GM21447 (cell line): Measurements from ENCODE around the gene DOK7.

Experiments
- ATAC-seq: cut with Tn5 transposase; IDR thresholded peaks from one replicate; pipeline ENCODE4 v1.9.1; 2021; ENCODE audit not compliant: unreplicated experiment

The DOK7 gene

DNA sequence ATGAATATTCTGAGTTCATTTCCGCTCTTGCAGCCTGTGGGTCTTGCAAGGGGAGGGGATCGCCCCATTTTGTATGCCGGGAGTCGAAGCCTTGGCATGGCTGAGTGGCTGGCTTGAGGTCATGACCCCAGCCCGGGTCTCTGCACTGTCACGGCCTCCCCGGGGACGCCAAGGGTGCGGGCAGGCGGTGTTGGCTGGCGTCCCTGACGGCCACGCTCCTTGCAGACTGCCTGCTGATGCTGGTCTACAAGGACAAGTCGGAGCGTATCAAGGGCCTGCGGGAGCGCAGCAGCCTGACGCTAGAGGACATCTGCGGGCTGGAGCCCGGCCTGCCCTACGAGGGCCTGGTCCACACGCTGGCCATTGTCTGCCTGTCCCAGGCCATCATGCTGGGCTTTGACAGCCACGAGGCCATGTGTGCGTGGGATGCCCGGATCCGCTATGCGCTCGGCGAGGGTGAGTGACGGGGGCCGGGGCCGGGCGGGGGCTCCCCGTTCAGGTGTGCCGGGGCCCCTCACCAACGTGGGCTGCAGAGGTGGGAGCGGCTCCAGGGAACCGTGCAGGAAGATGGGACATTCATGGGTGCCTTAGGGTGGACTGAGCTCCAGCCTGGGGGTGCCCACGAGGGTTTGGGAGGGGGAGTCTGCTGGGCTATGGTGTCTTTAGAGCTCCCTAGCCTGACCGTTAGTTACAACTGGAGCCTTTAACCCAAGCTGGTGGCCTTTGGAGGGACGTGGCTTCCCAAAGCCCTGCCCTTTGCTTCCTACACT is 10.3 kb downstream of the DOK7 start:
- no peak for ATAC-seq

DNA sequence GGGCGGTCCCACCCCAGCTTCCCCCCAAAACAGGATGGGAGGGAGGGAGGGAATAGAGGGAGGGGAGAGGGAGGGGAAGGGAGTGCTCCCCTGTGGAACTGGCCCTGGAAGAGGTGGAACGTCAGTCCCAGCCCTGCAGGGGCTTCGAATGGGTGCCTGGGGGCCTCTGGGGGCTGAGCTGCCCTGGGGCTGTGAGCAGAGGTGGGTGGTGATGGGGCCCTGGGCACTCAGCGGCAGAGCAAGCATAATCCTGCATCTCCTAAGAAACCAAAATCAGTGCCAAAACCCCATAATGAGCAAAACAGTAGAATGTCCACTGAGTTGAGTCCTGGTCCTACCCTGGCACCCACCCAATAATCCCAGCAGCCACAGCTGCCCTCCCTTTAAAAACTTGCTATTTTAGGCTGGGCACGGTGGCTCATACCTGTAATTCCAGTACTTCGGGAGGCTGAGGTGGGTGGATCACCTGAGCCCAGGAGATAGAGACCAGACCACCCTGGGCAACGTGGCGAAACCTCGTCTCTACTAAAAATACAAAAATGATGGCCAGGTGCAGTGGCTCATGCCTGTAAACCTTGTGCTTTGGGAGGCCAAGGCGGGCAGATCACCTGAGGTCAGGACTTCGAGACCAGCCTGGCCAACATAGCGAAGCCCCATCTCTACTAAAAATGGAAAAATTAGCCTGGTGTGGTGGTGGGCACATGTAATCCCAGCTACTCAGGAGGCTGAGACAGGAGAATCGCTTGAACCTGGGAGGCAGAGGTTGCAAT is 11.1 kb downstream of the DOK7 start:
- ATAC-seq, result no peak

DNA sequence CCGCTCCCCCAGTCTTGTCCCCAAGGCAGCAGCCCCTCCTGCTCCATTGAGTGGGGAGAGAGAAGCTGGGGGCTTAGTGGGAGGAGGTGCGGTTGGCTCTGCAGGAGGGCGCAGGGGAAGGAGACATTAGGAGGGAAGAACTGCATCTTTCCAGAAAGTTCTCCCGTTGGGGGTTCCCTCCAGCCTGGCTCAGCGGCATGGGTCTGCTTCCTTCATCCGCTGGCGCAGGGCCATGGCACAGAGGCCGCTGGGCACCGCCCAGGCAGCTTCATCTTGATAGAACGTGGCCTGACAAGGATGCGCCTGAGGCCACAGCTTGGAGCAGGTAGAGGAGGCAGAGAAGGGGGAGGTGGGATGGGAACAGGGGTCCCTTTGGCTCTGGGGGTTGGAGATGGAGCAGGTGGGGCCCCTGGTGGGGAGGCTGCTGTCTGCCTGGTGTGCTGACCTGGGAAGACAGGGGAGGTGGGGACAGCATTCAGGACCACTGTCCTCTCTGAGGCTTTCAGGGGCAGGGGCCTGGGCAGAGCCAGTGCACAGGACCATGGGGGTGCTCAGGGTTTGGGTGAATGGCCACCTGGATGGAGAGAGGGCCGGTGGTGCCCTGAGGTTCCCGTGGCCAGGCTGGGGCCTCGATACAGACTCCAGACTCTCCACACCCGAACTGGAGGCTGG is 12.1 kb downstream of the DOK7 start:
- no peak for ATAC-seq

DNA sequence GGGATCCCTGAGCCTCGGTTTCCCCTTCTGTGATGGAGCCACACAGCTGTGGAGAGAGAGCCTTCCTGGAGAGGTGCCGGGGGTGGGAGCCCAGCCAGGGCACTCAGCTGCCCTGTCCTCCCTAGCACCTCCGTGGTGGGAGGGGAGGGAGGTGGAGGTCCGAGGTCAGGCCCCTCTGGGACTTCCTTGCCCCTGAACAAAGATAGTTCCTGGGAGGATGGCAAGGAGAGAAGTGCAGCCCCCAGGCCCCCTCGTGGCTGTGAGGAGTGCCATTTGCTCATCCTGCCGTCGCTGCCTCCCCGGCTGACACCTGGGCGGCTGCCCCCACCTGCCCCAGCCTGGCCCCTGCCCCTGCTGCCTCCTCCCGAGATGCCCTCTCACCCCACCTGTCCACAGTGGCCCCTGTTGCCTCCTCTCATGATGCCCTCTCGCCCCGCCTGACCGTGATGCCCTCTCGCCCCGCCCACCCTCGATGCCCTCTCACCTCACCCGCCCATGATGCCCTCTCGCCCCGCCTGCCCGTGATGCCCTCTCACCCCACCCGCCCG is 12.7 kb downstream of the DOK7 start:
- ATAC-seq, result no peak

DNA sequence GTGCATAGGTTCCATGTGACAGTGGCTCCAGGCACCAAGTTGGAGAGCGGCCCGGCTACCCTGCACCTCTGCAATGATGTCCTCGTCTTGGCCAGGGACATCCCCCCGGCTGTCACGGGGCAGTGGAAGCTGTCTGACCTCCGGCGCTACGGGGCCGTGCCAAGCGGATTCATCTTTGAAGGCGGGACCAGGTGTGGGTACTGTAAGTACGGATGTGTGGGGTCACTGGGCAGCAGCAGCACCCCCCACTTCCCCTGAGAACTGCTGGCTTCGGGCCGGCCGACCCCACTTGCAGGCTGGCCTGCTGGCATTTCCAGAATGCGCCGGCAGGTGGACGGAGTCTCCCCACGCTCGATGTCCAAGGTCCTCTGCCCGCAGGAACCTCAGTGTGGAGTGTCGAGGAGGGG is 13.2 kb downstream of the DOK7 start:
- no peak for ATAC-seq

DNA sequence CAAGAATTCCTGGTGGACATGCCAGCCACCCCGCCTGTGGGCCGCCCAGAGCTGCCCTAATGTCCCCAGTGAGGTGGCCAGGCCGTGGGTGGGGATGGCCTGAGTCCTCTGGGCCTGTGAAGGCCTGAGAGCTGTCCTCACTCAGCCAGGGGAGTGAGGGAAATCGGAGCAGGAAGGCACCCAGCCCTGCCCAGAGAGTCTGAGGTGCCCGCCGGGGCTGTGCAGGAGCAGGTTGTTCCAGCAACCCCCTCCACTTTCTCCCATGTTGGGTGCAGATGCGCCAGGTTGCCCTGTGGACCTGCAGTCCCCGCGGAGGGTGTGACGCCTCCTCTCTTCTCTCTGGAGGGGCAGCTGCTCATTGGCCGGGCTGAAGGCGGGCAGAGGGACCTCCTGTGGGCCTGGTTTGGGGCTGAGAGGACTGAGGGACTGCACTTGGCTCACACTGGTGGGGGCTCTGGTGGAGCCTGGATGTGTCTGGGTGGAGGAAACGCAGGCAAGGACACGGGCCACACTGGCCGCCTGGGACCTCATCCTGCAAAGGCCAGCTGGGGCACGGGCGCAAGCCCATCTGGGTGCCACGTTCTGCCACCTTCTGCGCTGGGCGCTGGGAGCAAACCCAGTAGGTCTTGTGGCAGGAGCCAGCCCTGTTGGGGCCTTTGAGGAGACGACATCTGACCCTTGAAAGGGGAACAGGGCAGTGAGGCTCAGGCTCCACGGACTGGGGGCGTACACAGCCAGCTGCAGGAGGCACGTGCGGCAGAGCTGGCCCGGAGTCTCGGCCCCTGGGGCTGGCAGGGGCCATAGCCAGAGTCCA is 14.0 kb downstream of the DOK7 start:
- no peak for ATAC-seq

DNA sequence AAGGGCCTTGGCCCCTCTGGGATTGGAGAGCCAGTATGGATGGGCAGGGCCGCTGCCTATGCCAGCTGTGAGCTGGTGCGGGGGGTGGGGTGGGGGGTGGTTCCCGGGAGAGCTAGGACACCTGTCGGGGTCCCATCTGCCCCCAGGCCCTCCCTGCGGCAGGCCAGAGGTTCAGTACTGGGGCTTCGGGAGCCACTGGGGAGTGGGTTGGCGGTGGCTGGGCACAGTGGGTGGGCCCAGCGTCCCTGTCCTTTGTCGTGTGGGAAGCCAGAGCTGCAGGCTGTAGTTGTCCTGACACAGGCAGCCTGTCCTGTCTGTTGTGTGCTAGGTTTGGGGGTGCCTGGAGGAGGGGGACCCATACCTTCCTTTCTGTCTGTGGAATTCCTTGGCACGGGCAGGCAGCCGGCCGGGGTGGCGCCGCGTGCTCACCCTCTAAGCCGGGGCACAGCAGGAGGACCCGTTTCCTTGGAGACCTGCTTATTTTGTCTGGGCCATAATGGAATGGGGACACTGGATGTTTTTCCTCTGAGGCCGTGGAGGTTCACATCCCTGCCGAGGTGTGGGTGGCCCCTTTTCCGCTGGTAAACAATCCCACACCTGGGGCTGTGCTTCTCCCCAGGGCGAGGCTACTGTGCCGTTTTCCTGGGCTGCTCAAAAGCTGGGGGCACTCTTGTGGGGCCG is 14.8 kb downstream of the DOK7 start:
- no peak for ATAC-seq

DNA sequence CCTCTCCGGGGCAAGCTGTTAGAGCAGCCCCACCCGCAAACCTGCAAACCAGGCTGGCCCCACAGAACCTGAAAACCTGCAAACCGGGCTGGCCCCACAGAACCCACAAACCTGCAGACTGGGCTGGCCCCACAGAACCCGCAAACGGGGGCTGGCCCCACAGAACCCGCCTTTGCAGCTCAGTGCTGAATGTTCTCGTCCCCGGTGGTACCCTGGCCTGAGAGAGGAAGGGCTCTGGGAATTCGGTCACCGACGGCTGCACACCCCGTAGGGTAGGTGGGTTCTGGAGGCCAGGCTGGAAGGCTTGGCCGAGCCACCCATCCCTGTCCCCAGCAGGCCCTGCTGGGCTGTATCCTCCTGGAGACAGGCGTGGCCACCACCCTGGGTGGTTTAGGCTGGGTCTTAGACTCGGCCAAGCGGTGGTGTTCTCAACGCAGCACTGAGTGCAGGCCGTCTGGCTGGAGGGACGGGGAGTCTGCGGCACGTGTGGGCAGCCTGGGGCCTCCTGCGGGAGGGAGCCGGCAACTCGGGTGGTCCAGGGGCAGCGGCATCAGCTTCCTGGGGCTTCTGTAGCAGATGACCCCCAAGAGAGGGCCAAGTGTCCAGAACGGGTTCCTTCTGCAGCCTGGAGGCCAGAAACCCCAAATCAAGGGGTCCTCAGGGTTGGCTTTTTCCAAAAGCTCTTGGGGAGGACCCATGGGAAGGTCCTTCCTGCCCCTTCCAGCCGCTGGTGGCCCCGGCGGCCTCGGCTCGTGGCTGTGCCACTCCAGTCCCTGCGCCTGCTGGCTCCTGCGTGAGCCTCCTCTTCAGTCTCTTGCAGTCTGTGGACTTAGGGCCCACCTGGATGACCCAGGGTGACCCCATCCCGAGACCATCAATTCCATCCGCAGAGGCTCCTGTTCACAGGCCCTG is 15.6 kb downstream of the DOK7 start:
- no peak for ATAC-seq

DNA sequence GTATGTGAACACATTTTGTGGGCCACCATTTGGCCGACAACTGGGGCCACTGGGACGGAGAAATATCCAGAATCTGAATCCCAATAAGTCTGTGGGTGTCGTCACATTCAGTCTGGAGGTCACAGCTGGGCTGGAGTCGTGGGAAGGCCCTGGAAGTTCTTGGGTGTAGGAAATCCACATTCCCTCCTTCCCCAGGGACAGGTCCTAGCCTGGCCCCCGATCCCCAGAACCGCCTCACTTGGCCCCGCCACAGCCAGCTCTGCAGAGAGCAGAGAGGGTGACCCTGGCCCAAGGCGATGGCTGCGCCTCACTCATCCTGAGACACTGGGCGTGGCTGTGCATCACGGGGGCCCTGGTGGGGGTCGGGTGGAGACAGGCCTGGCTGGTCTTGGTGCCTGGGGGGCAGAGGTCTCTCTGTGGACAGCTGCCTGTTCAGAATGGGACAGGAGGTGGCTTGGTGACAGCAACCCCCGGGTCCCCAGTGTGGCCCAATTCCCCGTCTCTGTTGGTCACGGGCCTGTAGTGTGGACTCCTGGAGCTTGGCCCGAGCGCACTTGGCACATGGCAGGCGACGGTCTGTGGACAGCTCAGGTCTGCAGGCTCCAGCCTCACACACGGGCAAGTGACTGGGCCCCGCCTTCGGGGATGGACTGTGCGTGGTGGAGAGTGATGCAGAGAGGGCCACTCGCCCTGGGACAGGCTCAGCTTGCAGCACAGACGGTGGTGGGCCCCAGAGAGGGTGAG is 16.4 kb downstream of the DOK7 start:
- ATAC-seq, result no peak

DNA sequence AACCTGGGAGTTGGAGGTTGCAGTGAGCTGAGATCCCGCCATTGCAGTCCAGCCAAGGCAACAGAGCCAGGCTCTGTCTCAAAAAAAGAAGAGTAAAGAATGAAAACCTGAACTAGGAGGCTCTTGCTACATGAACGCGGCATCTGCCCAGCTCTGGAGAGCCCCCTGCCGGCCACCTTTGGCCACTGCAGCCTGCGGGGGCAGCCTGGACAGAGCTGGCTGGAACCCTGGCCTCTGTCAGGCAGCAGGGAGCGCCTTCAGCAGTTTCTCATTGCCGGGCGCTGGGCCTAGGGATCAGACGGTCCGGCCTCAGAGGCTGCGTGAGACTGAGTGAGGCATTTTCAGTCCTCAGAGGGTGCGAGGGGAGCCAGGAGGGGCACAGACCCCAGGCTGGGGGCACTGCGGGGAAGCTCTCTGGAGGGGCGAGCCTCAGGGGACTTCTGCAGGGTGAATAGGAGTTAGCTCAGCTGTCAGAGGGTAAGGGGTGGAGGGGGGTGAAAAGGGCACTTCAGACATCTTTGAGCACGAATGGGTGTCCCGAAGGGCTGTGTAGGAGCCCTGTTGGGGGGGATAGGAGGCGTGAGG is 17.5 kb downstream of the DOK7 start:
- no peak for ATAC-seq

DNA sequence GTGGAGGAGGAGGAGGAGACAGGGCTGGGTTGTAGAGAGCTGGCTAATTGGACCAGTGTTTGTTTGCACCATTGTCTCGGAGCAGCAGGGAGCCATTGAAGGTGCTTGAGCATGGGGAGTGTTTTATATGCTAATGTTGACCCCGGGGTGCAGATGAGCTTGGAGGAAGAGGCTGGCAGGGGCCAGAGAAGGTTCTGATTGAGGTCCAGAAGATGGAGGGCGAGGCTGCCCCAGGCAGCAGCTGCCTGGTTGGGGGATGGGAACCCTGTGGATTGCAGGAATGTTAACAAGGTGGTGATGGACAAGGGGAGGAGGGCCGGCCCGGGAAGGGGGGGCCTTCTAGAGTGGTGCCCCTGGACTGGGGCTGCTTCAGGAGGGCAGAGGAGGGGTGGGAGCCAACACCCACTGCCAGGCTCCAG is 18.0 kb downstream of the DOK7 start:
- no peak for ATAC-seq

DNA sequence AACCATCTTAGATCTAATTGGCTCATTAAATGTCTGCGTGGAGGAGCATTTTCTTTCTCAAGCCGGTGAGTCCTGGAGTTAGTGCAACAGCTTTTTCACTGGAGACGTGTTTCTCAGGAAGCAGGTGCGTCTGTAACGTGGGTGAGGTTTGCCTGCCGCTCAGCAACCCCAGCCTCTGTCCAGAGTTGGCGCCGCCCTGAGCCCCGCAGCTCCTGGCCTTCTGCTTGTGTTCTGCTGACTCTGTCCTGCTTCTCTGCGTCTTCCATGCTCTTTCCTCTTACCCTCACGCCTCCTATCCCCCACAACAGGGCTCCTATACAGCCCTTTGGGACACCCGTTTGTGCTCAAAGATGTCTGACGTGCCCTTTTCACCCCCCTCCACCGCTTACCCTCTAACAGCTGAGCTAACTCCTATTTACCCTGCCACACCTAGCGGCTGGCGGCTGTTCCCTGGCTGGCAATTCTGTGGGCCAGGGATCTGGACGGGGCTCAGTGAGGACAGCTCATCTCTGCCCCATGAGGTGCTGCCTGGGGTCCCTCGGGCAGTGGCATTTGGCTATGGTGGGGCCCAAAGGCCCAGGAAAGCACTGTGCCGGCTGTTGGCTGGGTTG is 18.8 kb downstream of the DOK7 start:
- ATAC-seq, result no peak

DNA sequence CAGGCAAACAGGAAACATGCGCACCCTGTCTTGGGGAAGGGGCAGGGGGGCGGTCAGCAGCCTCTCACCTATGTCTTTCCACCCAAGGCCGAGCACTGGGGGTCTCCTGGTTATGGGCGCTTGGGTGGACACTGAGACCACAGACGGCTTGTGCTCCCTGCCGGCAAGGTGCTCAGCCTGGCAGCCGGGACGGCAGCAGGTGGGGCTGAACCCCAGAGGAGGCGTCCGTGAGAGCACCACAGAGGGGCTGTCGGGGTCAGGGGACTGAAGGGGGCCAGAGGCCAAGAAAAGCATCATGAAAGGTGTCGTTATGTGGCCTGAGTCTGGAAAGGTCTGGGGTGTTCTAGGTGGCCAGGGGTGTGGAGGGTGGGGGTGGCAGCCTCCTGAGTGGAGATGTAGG is 19.6 kb downstream of the DOK7 start:
- ATAC-seq, result no peak

DNA sequence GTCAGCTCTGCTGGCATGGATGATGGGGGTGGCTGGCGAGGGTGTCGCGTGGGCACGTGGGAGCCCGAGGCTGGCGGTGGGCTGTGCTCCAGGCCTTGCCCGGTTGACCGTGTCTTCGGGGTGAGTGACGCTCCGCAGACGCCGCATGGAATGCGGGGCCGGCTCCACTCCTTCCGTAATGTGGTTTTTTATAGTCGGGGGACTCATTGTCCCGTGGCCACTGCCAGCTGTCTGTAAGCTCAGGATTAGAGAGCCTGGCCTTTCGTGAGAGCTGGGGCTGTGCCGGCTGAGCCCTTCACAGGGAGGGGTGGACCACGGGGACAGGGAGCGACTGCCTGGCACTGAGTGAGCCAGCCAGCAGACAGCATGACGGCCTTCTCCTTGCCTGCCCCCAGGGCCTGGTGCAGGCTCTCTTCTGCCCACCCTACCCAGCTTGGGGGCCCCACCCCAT is 20.4 kb downstream of the DOK7 start:
- no peak for ATAC-seq

DNA sequence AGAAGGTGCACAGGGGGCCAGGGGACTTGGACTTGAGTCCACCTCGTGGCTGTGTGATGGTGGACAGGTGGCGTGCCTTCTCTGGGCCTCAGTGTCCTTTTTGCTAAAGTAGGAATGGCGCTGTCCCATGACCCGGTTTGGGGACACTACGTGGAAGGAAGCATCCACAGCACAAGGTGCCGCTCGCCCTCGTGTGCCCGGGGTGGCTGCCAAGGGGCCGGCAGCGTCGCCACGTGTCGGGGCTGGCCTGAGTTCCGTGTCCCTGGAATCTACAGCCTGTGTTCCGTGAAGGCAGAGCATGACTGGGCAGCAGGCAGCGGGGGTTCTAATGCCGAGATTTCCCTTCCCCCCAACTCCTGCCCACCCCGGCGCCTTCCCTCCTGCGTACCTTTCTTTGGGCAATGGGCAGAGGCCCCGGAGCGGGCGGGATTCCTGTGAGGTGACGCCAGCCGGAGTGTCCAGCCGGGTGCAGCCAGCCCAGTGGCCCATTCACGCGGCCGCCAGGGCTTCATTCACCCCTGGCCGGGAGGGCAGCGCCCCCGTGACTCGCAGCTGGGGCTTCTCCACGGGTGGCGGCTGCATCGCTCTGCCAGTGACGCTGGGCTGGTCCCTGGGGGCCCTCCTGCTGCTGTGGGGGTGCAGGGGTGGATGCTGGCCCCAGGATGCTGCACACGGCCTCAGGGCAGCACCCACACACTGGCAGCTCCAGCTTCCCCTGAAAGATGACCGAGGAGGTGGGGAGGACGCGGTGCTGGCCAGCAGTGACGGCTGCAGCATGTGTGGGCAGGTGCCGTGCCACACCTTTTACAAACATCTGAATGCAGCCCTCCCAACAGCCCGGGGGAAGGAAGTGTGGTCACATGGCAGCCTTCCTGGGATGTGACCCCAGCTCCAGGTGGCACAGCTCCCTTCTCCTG is 21.2 kb downstream of the DOK7 start:
- no peak for ATAC-seq

DNA sequence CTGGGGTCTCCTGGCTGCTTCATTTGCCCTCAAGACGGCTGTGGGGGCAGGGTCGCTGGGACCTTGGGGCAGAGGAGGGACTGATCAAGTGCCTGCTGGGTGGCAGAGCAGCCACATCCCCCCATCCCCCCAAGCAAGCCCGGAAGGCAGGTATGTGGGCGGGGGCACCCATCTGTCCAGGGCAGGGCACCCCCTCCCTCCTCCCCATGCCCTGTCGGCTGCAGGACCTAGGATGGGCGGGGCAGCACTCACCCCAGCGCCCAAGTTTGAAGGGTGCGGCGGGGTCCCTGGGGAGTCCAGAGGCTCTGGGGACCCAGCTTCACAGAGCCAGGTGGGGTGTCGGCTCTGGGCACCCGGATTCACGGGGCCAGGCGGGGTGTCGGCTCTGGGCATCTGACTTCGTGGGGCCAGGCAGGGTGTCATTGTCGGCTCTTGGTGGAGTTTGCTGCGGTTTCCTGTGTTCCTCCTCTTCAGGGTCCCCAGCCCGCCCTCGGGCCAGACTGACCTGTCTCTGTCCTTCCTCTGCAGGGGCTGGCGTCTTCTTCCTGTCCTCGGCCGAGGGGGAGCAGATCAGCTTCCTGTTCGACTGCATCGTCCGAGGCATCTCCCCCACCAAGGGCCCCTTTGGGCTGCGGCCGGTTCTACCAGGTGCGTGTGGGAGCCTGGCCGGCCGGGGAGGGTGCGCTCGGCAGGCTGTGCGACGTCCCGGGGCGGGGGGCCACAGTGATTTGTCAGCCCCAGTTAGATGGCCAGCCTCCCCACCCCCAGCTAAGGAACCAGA is 22.1 kb downstream of the DOK7 start:
- ATAC-seq, result no peak
